Measurements from ENCODE around the gene LBR. TPM values are rescaled to one million over a fixed set of nuclear protein-coding genes. Genes with fewer than 3 reads are reported as not detected.

LBR gene
- total RNA-seq, 1 donor from 2014 or later: 37.1 TPM

DNA sequence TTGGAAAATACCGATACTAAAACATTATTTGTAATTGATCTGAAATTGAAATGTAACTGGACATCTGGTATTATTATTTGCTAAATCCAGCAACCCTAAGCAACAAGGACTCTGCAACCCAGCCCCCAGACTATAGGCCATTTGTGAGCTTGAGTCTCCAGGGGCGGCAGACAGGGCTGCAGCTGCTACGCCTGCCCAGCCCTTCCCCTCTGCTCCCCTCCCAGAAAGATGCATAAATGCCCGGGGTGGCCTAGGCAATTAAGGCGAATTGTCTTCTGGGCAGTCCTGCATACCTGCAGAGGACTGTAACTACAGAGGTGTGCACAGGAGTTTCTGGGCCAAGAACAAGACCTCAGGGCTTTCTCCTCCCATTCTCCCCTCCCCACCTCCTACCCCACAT, 41.2 kb upstream of the LBR start:
- Histone ChIP-seq H3K4me3 (ENCODE audit: low read depth, low read length) (no peak overlapping the region), H3K36me3 (ENCODE audit: control insufficient read depth, insufficient read depth, low read length) (no peaks in the 10 kb centered on the region), H3K27me3 (ENCODE audit: control insufficient read depth, insufficient read depth, low read length) (no peaks in the 10 kb centered on the region)
- no peak for DNase-seq (ENCODE audit: low read depth)
- TF ChIP-seq, protein P1, sequence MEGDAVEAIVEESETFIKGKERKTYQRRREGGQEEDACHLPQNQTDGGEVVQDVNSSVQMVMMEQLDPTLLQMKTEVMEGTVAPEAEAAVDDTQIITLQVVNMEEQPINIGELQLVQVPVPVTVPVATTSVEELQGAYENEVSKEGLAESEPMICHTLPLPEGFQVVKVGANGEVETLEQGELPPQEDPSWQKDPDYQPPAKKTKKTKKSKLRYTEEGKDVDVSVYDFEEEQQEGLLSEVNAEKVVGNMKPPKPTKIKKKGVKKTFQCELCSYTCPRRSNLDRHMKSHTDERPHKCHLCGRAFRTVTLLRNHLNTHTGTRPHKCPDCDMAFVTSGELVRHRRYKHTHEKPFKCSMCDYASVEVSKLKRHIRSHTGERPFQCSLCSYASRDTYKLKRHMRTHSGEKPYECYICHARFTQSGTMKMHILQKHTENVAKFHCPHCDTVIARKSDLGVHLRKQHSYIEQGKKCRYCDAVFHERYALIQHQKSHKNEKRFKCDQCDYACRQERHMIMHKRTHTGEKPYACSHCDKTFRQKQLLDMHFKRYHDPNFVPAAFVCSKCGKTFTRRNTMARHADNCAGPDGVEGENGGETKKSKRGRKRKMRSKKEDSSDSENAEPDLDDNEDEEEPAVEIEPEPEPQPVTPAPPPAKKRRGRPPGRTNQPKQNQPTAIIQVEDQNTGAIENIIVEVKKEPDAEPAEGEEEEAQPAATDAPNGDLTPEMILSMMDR (IDR thresholded peaks at IDR 0.05; ENCODE audit: insufficient read depth, low read length, poor library complexity, severe bottlenecking): no peak

DNA sequence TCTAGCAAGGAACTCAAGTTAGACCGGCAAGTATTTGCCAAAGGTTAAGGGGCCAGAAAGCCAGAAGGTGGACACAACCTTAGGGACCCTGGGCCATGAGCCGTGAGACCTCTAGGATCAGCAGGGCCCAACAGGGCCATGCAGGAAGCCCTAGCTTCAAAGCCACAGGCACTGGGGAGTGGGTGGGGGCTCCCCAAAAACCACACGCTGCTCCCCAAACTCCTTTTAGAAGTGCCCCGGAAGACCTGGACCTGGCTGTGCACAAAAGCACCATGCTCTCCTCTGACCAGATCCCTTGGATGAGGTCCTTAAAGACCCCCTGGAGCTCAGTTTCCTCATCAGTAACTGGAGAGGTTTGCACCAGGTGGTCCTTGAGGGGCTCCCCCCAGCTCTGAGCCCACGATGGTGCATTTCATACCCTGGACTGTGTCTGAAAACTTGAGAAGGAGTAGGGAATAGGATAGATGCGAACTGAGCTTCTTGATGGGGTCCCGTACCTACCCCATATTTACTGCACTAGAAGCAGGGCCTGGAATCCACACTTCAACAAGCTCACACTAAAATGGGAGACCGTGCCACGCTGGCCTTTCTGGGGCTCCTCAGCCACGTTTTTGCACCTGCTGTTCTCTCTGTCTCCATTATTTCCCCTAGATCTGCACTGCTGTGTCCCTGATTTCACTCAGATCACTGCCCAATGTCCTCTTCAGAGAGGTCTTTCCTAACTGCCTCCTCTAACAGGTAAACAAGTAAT, 40.6 kb upstream of the LBR start:
- no peak for DNase-seq (ENCODE audit: low read depth)
- no peaks in the 10 kb centered on the region for H3K36me3 ChIP-seq (ENCODE audit: control insufficient read depth, insufficient read depth, low read length)
- no peak overlapping the region for H3K4me3 ChIP-seq (ENCODE audit: low read depth, low read length)
- H3K27me3 ChIP-seq (ENCODE audit: control insufficient read depth, insufficient read depth, low read length): no peaks in the 10 kb centered on the region
- TF ChIP-seq, protein P1 (IDR thresholded peaks at IDR 0.05; ENCODE audit: insufficient read depth, low read length, poor library complexity, severe bottlenecking): no peak

DNA sequence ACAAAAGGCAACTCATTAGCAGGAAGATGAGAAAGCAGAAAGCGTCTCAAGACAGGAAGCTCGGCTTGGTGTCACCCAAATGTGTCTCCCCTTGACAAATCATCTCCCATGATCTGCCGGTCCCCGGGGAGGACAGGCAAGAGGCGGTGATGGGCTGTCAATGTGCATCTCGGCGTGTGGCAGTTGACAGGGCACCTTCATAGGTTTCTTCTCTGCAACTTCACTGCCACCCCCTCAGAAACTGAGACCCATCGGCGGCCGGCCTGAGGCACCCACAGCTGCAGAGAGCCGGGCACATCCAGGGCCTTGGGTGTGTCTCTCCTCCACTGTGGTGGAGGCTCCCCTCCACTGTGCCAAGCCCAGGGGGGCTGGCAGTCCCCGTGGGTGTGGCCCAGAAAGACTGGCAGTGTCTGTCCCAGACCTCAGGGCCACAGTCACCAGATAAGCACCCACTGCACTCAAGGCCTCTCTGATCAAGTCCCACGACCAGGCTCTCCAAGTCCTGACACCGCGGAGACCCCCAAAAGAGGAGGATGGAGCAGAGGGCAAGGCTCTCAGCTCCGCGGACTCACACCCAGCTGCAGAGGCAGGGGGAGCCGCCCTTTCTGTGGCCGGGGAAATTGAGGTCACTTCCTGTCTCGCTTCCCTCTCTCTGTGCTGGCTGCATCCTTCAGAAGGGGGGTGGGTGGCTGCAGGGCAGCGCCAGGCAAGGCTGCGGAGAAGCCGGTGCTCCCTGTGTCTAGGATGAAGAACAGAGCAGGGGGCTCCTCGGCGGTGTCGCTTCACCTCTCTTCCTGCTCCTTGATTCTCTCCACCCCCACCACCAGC, 39.6 kb upstream of the LBR start:
- no peaks in the 10 kb centered on the region for H3K36me3 ChIP-seq (ENCODE audit: control insufficient read depth, insufficient read depth, low read length)
- no peaks in the 10 kb centered on the region for H3K27me3 ChIP-seq (ENCODE audit: control insufficient read depth, insufficient read depth, low read length)
- no peak for DNase-seq (ENCODE audit: low read depth)
- no peak overlapping the region for H3K4me3 ChIP-seq (ENCODE audit: low read depth, low read length)
- TF ChIP-seq, protein P1 (IDR thresholded peaks at IDR 0.05; ENCODE audit: insufficient read depth, low read length, poor library complexity, severe bottlenecking): no peak

DNA sequence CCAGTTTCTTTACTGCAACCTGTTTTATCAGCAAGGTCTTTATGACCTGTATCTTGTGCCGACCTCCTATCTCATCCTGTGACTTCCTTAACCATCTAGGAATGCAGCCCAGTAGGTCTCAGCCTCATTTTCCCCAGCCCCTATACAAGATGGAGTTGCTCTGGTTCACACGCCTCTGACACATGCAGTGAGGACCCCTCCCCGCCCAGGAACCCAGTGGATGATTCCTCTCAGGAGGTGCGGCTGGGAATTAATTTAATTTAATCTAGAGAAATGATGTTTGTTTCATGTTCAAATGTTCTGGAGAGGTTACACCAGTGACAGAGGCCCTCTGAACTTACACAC, 39.0 kb upstream of the LBR start:
- H3K4me3 ChIP-seq (ENCODE audit: low read depth, low read length): no peak overlapping the region
- DNase-seq (ENCODE audit: low read depth): no peak
- TF ChIP-seq, protein P1 (IDR thresholded peaks at IDR 0.05; ENCODE audit: insufficient read depth, low read length, poor library complexity, severe bottlenecking): no peak

DNA sequence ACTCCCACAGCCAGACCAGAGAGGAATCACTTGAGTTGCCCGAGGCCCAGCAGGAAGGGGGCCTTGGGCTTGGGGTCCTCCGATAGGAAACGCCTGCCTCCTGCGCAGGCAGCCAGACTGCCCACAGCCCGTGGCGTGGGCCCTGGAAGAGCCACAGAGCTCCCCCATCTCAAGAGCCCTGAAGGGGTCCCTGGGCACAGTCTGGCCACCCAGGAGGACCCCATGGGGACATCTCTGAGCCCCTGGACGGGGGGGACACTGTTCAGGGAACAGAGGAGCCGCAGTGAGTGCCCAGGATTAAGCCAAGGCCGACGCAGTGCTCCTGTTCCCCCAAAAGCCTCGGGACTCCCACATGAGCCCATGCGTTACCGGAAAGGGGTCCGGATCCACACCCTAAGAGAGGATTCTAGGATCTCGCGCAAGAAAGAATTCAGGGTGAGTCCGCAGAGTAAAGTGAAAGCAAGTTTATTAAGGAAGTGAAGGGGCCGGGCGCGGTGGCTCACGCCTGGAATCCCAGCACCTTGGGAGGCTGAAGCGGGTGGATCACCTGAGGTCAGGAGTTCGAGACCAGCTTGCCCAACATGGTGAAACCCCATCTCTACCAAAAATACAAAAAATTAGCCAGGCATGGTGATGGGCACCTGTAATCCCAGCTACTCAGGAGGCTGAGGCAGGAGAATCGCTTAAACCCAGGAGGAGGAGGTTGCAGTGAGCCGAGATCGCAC, 38.1 kb upstream of the LBR start:
- TF ChIP-seq, protein P1 (IDR thresholded peaks at IDR 0.05; ENCODE audit: insufficient read depth, low read length, poor library complexity, severe bottlenecking): no peak
- Histone ChIP-seq H3K36me3 (ENCODE audit: control insufficient read depth, insufficient read depth, low read length) (no peaks in the 10 kb centered on the region), H3K4me3 (ENCODE audit: low read depth, low read length) (no peak overlapping the region), H3K27me3 (ENCODE audit: control insufficient read depth, insufficient read depth, low read length) (no peaks in the 10 kb centered on the region)
- no peak for DNase-seq (ENCODE audit: low read depth)

More for the DNA sequence above, 39.0 kb upstream of the LBR start:
- no peaks in the 10 kb centered on the region for H3K27me3 ChIP-seq (ENCODE audit: control insufficient read depth, insufficient read depth, low read length)
- H3K36me3 ChIP-seq (ENCODE audit: control insufficient read depth, insufficient read depth, low read length): no peaks in the 10 kb centered on the region
